ENCODE results near the gene ZNF746.

Gene ZNF746

DNA sequence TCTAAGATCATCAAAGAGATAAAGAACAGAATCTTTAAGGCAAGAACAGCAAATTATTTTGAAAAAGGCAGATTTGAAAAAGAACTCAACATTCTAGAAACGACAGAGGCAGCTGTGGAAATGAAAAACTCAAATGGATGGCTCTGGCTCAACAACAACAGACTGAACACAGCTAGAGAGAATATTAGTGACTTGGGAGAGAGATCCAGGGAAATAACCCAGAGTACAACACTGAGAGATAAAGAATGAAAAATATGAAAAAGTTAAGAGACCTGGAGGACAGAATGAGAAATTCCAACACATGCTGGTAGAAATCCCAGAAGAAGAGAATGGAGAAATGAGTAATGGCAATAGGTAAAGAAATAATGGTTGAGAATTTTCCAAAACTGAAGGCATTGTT, 18.9 kb downstream of the ZNF746 start:
- Histone ChIP-seq H4K20me1 (ENCODE audit: insufficient read depth) (no peaks in the 10 kb centered on the region), H2AFZ (ENCODE audit: low read depth) (no peak overlapping the region), H3K4me3 (IDR thresholded peaks at IDR 0.05; ENCODE audit: insufficient read depth, low read depth, low read length) (no peak overlapping the region), H3K4me1 (ENCODE audit: low read depth, poor library complexity, severe bottlenecking) (peaks cover 7% of the 10 kb centered on the region), H3K27me3 (ENCODE audit: insufficient read depth, low read depth) (no peaks in the 10 kb centered on the region), H3K9ac (no peak overlapping the region), H3K27ac (no peak overlapping the region), H3K79me2 (ENCODE audit: insufficient read depth, low read depth) (no peaks in the 10 kb centered on the region), H3K36me3 (ENCODE audit: insufficient read depth) (peaks cover 9% of the 10 kb centered on the region; the same call in 1 of the 2 replicates), H3K4me2 (no peak overlapping the region)
- TF ChIP-seq, protein P1, sequence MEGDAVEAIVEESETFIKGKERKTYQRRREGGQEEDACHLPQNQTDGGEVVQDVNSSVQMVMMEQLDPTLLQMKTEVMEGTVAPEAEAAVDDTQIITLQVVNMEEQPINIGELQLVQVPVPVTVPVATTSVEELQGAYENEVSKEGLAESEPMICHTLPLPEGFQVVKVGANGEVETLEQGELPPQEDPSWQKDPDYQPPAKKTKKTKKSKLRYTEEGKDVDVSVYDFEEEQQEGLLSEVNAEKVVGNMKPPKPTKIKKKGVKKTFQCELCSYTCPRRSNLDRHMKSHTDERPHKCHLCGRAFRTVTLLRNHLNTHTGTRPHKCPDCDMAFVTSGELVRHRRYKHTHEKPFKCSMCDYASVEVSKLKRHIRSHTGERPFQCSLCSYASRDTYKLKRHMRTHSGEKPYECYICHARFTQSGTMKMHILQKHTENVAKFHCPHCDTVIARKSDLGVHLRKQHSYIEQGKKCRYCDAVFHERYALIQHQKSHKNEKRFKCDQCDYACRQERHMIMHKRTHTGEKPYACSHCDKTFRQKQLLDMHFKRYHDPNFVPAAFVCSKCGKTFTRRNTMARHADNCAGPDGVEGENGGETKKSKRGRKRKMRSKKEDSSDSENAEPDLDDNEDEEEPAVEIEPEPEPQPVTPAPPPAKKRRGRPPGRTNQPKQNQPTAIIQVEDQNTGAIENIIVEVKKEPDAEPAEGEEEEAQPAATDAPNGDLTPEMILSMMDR (conservative IDR thresholded peaks at IDR 0.05; ENCODE audit: low read depth, low read length) = no peak

- H3K4me2 ChIP-seq = no peak overlapping the region
- H3K27ac ChIP-seq = no peak overlapping the region
Observed at GRCh38 chr7:149477494-149478443, 19.8 kb downstream of the ZNF746 start.

GRCh38 chr7:149476791-149477190, 20.8 kb downstream of the ZNF746 start:
- H3K4me3 ChIP-seq (IDR thresholded peaks at IDR 0.05; ENCODE audit: insufficient read depth, low read depth, low read length) = no peak overlapping the region
- H2AFZ ChIP-seq (ENCODE audit: low read depth) = no peak overlapping the region
- no peak overlapping the region for H3K9ac ChIP-seq
- H3K27me3 ChIP-seq (ENCODE audit: insufficient read depth, low read depth) = no peaks in the 10 kb centered on the region
- H3K27ac ChIP-seq = no peak overlapping the region
- peaks cover 7% of the 10 kb centered on the region for H3K4me1 ChIP-seq (ENCODE audit: low read depth, poor library complexity, severe bottlenecking)
- no peak overlapping the region for H3K4me2 ChIP-seq
- no peaks in the 10 kb centered on the region for H3K79me2 ChIP-seq (ENCODE audit: insufficient read depth, low read depth)
- H3K36me3 ChIP-seq (ENCODE audit: insufficient read depth) = peaks cover 9% of the 10 kb centered on the region; the same call in 1 of the 2 replicates
- TF ChIP-seq, protein P1 (conservative IDR thresholded peaks at IDR 0.05; ENCODE audit: low read depth, low read length) = no peak
- H4K20me1 ChIP-seq (ENCODE audit: insufficient read depth) = no peaks in the 10 kb centered on the region

More at GRCh38 chr7:149477494-149478443, 19.8 kb downstream of the ZNF746 start:
- no peaks in the 10 kb centered on the region for H4K20me1 ChIP-seq (ENCODE audit: insufficient read depth)
- H3K4me3 ChIP-seq (IDR thresholded peaks at IDR 0.05; ENCODE audit: insufficient read depth, low read depth, low read length) = no peak overlapping the region
- no peaks in the 10 kb centered on the region for H3K27me3 ChIP-seq (ENCODE audit: insufficient read depth, low read depth)
- TF ChIP-seq, protein P1 (conservative IDR thresholded peaks at IDR 0.05; ENCODE audit: low read depth, low read length) = no peak
- H2AFZ ChIP-seq (ENCODE audit: low read depth) = no peak overlapping the region
- H3K9ac ChIP-seq = no peak overlapping the region
- H3K79me2 ChIP-seq (ENCODE audit: insufficient read depth, low read depth) = no peaks in the 10 kb centered on the region
- H3K36me3 ChIP-seq (ENCODE audit: insufficient read depth) = peaks cover 9% of the 10 kb centered on the region; the same call in 1 of the 2 replicates
- H3K4me1 ChIP-seq (ENCODE audit: low read depth, poor library complexity, severe bottlenecking) = peaks cover 7% of the 10 kb centered on the region

DNA sequence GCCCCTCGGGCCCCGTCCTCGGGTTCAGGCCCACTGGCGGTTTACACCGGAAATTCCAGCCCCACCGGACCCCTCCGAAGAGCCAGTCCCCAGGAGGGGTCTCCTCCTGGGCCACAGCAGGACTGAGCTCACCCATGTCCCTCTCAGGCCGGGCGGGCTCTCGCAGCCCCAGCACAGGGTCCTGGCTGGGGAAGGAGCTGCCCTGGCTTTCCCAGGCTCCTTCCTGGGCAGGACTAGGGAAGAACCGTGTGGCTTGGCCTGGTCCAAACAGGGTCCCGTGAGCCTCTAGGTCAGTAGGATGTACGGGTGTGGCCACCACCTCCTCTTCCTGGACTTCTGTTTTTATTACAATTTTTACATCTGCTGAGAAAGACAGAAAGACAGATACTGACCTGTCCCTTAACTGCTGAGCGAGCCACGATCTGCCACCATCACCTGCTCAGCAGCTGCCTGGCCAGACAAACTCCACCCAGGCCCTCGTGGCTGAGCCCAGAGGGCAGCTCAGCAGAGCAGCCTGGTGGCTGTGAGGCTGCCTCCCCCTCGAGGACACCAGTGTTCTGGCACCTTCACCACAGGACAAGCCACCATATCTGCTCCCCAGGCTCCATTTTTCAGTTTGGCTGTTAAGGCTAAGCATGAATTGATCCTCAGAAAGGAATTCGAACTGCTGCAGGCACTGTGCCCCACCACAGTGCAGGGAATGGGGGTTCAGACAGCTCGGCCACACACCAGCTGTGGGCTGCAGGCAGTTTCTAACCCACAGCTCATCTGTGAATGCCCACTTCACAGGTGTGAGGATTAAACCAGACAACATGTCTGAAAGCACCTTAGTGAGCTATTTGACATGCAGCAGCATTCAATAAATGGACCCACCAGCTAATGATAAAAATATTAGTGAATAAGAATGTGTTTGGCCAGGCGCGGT, 22.2 kb downstream of the ZNF746 start:
- no peak overlapping the region for H2AFZ ChIP-seq (ENCODE audit: low read depth)
- H3K4me3 ChIP-seq (IDR thresholded peaks at IDR 0.05; ENCODE audit: insufficient read depth, low read depth, low read length) = no peak overlapping the region
- H3K4me2 ChIP-seq = no peak overlapping the region
- H3K27ac ChIP-seq = no peak overlapping the region
- peaks cover 9% of the 10 kb centered on the region; the same call in 1 of the 2 replicates for H3K36me3 ChIP-seq (ENCODE audit: insufficient read depth)
- no peaks in the 10 kb centered on the region for H4K20me1 ChIP-seq (ENCODE audit: insufficient read depth)
- no peaks in the 10 kb centered on the region for H3K27me3 ChIP-seq (ENCODE audit: insufficient read depth, low read depth)
- no peak overlapping the region for H3K9ac ChIP-seq
- TF ChIP-seq, protein P1 (conservative IDR thresholded peaks at IDR 0.05; ENCODE audit: low read depth, low read length) = no peak
- peaks cover 7% of the 10 kb centered on the region for H3K4me1 ChIP-seq (ENCODE audit: low read depth, poor library complexity, severe bottlenecking)
- H3K79me2 ChIP-seq (ENCODE audit: insufficient read depth, low read depth) = no peaks in the 10 kb centered on the region

Data from KMS-11 (cell line).